Heart right ventricle (tissue), 16 donors: Measurements from ENCODE around the gene CCDC15. TPM values are rescaled to one million over a fixed set of nuclear protein-coding genes. Genes with fewer than 3 reads are reported as not detected.
"Not testable (repeated sequence)": the region's sequence is repeated elsewhere in the genome, so short reads cannot be mapped to it uniquely, and the experiment has no call there.

ENCODE experiments used
- ATAC-seq, 8 donors: fragments of 200-7000 bp; cut with Tn5 transposase; one replicate each; pipeline ENCODE4 v1.9.1; 2020; ENCODE audit warnings: mild to moderate bottlenecking in 8 of 8, moderate library complexity in 8 of 8, moderate number of reproducible peaks in 1 of 8
- DNase-seq, 2 donors: peaks; one replicate each; pipeline ENCODE4 v3.0.0-alpha.2; 2020
- H3K27ac ChIP-seq, 10 donors: fragments of 200-600 bp; sonication (generic) in 2 of 10; one replicate each; pipeline versions ENCODE4 v1.5.0 to v1.8.0; 2020 to 2022; ENCODE audit warnings: mild to moderate bottlenecking in 3 of 10
- H3K27me3 ChIP-seq, 7 donors: fragments of 200-600 bp; one replicate each; pipeline ENCODE4 v1.8.0; 2021 to 2022; ENCODE audit warnings: mild to moderate bottlenecking in 2 of 7
- H3K36me3 ChIP-seq, 9 donors: fragments of 200-600 bp; sonication (generic) in 1 of 9; one replicate each; pipeline versions ENCODE4 v1.5.0 to v1.8.0; 2020 to 2022; ENCODE audit warnings: mild to moderate bottlenecking in 2 of 9
- H3K4me1 ChIP-seq, 9 donors: fragments of 200-600 bp; sonication (generic) in 1 of 9; one replicate each; pipeline versions ENCODE4 v1.5.0 to v1.8.0; 2020 to 2022; ENCODE audit warnings: mild to moderate bottlenecking in 4 of 9
- H3K4me3 ChIP-seq, 10 donors: fragments of 200-600 bp; sonication (generic) in 2 of 10; one replicate each; pipeline versions ENCODE4 v1.5.0 to v1.8.0; 2020 to 2022; ENCODE audit warnings: mild to moderate bottlenecking in 7 of 10, moderate library complexity in 2 of 10
- H3K9me3 ChIP-seq, 11 donors: fragments of 200-600 bp in 10 of 11; sonication (generic) in 2 of 11; one replicate each; pipeline versions ENCODE4 v1.5.0 to v1.8.0; 2013 to 2022; ENCODE audit warnings: mild to moderate bottlenecking in 2 of 11, control low read depth in 1 of 11, moderate library complexity in 1 of 11
- WGBS, 2 donors: extraction: QIAGEN DNeasy Blood & Tissue Kit; methylation state at CpG; one replicate each; pipeline ENCODE4 v1.1.7; 2013; ENCODE audit warnings: inconsistent platforms in 1 of 2; 5-methylcytosine and 5-hydroxymethylcytosine counted together
- intact Hi-C, 10 donors: fragments of 100-400 bp; cut with DNase I; formaldehyde crosslinking; loops; one replicate each; pipeline versions ENCODE4 v1.11.1 to v1.14.2; 2022
- polyA plus RNA-seq, 2 donors: library from polyadenylated mRNA; stranded (reverse); fragments of 200-250 nt; gene quantifications; one replicate each; pipeline ENCODE4 v1.2.3, GENCODE V29; 2013
- total RNA-seq, 10 donors: library from RNA; stranded (reverse); fragmentation: NEBNext Ultra II Directional in 3 of 10; extraction: Animal tissue kit (Norgen Biotek cat#: 25700) in 3 of 10; gene quantifications; one replicate each; pipeline versions ENCODE4 v1.2.1 to v1.2.4, GENCODE V29; 2021 to 2023
- TF ChIP-seq, protein P1 (sequence below), 9 donors: fragments of 200-600 bp; sonication (generic) in 2 of 9; IDR thresholded peaks; one replicate each; pipeline versions ENCODE4 v1.5.0 to v1.8.0; 2021 to 2022; ENCODE audit warnings: antibody characterized with exemption in 9 of 9, mild to moderate bottlenecking in 5 of 9, moderate library complexity in 1 of 9
- donor health status: Arrhythmogenic right ventricular cardiomyopathy.
- donor health status: ischemic (EF 13 %, LVEDD 7.1; RV severe dilation, severe dysfunction).
- donor health status: healthy with polysubstance abuse.
- donor health status: DM: no; HTN: yes; CAD: no.
- donor health status: DM: no; HTN: no; CAD: no.
- donor health status: ischemic (EF 25% LVEDD 6.9; RV normal size, moderate dysfunction).
- donor health status: ischemic (EF 25% LVEDD 5.7; RV mildly dilated, moderate dysfunction).
- donor health status: healthy.
- donor health status: DM: yes; HTN: yes; CAD: no.
- donor health status: Ischemic cardiomyopathy.
- donor health status: ischemic (EF 35%, LVEDD 5.7; RV mildly dilated, moderate dysfunction).
- donor health status: nonischemic (EF 11% LVEDD 7.7; RV severe dilation, severe dysfunction).
- donor health status: DM: yes; HTN: yes; CAD: no.
- donor health status: PGD.
- donor health status: ischemic (EF 29% LVEDD 5.4; RV normal size, mild dysfunction).
- donor health status: nonischemic (EF 23%, LVEDD 6.1; RV moderate dilation, normal function).

Gene CCDC15
- total and polyA plus RNA-seq, 12 donors = 0.07 to 0.83 (median 0.20) TPM

DNA sequence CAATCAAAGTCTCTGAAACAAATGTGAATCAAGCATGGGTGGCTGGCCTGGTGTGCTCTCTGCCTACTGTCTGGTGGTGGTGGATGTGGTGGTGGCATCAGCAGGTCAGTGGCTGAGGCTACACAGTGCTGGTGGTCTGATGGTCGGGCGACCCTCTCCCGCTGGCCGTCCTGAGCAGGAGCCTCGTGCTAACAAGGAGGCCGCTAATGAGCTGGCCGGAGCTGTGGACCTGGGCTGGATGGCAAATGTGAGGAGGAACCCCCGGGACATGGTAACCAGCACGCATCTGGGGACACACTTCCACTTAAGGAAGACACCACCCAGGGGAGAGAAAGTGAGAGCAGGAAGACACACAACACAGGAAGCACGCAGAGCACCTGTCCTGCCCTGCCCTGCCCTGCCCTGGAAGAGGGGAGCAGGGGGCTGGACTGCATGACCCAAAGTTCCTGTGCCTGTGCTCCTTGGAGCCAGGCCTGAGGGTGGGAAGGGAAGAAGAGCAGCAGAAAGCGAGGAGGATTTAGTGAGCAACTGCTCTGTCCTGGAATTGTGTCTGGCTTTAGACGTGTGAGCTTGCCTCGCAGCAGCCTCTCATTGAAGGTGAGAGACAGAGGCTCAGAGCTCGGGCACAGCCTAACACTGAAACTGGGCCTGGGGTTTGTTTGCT is 132.8 kb downstream of the CCDC15 start:
- no peaks in the 10 kb centered on the region for H3K9me3 ChIP-seq
- TF ChIP-seq, protein P1, sequence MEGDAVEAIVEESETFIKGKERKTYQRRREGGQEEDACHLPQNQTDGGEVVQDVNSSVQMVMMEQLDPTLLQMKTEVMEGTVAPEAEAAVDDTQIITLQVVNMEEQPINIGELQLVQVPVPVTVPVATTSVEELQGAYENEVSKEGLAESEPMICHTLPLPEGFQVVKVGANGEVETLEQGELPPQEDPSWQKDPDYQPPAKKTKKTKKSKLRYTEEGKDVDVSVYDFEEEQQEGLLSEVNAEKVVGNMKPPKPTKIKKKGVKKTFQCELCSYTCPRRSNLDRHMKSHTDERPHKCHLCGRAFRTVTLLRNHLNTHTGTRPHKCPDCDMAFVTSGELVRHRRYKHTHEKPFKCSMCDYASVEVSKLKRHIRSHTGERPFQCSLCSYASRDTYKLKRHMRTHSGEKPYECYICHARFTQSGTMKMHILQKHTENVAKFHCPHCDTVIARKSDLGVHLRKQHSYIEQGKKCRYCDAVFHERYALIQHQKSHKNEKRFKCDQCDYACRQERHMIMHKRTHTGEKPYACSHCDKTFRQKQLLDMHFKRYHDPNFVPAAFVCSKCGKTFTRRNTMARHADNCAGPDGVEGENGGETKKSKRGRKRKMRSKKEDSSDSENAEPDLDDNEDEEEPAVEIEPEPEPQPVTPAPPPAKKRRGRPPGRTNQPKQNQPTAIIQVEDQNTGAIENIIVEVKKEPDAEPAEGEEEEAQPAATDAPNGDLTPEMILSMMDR (IDR thresholded peaks at IDR 0.05) = no peak
- ATAC-seq = no peak
- DNase-seq = no peak
- 79 to 80% methylated on average over 14 of the region's 14 CpGs for WGBS, 2 donors
- intact Hi-C loops = loop anchor here in 3 of 10 donors (10.0 kb wide), 2 partner anchors 318 to 348 kb away; no protein-coding TSS in a partner anchor
- no peak overlapping the region for H3K4me3 ChIP-seq
- peaks cover 0 to 32% (median 6%) of the 10 kb centered on the region in 7 donors for H3K27me3 ChIP-seq
- H3K27ac ChIP-seq = no peak overlapping the region
- H3K4me1 ChIP-seq = peaks cover 0 to 8% (median 5%) of the 10 kb centered on the region in 9 donors
- peaks cover 0 to 3% (median 0%) of the 10 kb centered on the region in 9 donors for H3K36me3 ChIP-seq

DNA sequence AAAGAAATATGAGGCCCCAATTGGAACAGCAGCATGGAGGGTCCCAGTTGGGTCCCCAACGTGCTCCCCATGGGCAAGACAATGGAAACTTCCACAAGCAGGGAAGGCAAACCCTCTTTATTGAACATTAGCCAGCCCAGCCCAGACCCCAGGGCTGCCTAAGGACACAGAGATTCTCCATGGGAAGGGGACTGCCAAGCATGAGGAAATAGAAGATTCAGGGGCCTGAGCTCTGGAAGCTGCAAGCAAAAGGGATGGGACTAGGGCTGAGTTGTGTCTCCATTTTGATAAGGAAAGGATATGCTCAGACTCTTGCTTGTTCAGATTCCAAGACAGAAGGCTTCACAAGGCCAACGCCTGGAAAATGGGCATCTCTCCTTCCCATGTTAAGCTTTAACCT is 134.1 kb downstream of the CCDC15 start:
- WGBS, 2 donors = 86 to 87% methylated on average over 2 of the region's 2 CpGs
- no peak for ATAC-seq
- Histone ChIP-seq H3K4me3 (no peak overlapping the region), H3K27ac (no peak overlapping the region), H3K27me3 (peaks cover 0 to 27% (median 6%) of the 10 kb centered on the region in 7 donors), H3K4me1 (peaks cover 0 to 10% (median 5%) of the 10 kb centered on the region in 9 donors), H3K36me3 (peaks cover 0 to 3% (median 0%) of the 10 kb centered on the region in 9 donors), H3K9me3 (no peaks in the 10 kb centered on the region)
- DNase-seq = no peak
- TF ChIP-seq, protein P1 (IDR thresholded peaks at IDR 0.05) = no peak
- intact Hi-C loops = loop anchor here in 3 of 10 donors (10.0 kb wide), 2 partner anchors 317 to 347 kb away; no protein-coding TSS in a partner anchor

DNA sequence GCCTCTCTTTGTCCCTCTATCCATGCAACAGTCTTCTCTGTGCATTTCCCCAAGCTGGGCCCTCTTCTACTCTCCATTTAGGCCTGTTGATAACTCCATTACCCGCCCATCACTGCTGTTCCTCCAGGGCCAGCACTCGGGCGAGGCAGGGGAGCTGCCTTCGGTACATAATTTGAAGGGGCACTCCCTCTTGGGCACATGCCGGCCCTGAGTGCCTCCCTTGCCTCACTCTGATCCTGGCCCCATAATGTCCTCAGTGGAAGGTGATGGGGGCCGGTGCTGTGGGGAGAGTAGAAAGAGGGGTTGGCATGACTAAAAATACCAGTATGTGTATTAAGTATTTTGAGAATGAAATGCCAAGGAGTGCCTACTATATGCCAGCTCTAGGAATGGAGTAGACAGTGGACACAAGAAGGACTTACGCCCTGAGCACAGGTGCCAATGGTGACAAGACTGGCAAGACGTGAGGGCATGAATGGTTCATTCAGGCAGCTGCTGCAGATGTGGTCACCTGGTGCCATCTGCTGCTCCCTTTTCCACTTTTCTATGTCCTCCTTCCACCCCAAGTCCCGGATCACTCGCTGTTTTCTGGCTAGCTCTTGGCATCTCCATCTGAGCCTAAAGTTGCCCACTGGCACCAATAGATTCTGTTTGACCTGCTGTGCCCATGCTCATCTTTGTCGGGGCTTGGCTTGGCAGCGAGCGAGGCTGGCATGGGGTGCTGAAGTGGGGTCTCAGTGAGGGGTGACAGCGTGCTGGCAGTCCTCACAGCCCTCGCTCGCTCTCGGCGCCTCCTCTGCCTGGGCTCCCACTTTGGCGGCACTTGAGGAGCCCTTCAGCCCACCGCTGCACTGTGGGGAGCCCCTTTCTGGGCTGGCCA is 134.8 kb downstream of the CCDC15 start:
- 81 to 90% methylated on average over 20 of the region's 20 CpGs for WGBS, 2 donors
- intact Hi-C loops = loop anchor here in 3 of 10 donors (10.0 kb wide), 2 partner anchors 316 to 346 kb away; no protein-coding TSS in a partner anchor
- no peak overlapping the region for H3K27ac ChIP-seq
- no peaks in the 10 kb centered on the region for H3K9me3 ChIP-seq
- ATAC-seq (no peak), DNase-seq (no peak)
- TF ChIP-seq, protein P1 (IDR thresholded peaks at IDR 0.05) = no peak
- H3K4me1 ChIP-seq = peaks cover 0 to 10% (median 5%) of the 10 kb centered on the region in 9 donors
- peaks cover 0 to 3% (median 0%) of the 10 kb centered on the region in 9 donors for H3K36me3 ChIP-seq
- no peak overlapping the region for H3K4me3 ChIP-seq
- H3K27me3 ChIP-seq = peaks cover 0 to 22% (median 2%) of the 10 kb centered on the region in 7 donors

- H3K9me3 ChIP-seq, H3K4me3 ChIP-seq, H3K36me3 ChIP-seq, ATAC-seq, H3K27ac ChIP-seq, DNase-seq: not testable (repeated sequence)
- peaks cover 0 to 10% (median 5%) of the 10 kb centered on the region in 9 donors for H3K4me1 ChIP-seq
- 93 to 94% methylated on average over 23 to 31 of the region's 31 CpGs for WGBS, 2 donors
- intact Hi-C loops = loop anchor here in 3 of 10 donors (10.0 kb wide), 2 partner anchors 315 to 345 kb away; no protein-coding TSS in a partner anchor
- peaks cover 0 to 16% (median 0%) of the 10 kb centered on the region in 7 donors for H3K27me3 ChIP-seq
Measured at GRCh38 chr11:125089481-125089880, 135.5 kb downstream of the CCDC15 start.

DNA sequence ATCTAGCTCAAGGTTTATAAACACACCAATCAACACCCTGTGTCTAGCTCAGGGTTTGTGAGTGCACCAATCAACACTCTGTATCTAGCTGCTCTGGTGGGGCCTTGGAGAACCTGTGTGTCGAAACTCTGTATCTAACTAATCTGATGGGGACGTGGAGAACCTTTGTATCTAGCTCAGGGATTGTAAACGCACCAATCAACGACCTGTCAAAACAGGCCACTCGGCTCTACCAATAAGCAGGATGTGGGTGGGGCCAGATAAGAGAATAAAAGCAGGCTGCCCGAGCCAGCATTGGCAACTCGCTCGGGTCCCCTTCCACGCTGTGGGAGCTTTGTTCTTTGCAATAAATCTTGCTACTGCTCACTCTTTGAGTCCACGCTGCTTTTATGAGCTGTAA is 136.1 kb downstream of the CCDC15 start:
- 57 to 71% methylated on average over 10 of the region's 10 CpGs for WGBS, 2 donors
- not testable (repeated sequence) for ATAC-seq, H3K27ac ChIP-seq, DNase-seq, H3K9me3 ChIP-seq, H3K27me3 ChIP-seq, H3K4me3 ChIP-seq
- H3K4me1 ChIP-seq = peaks cover 0 to 10% (median 5%) of the 10 kb centered on the region in 9 donors
- intact Hi-C loops = loop anchor here (2.0 to 10.0 kb wide), 13 partner anchors 51 to 345 kb away; no protein-coding TSS in a partner anchor
- peaks cover 0 to 10% (median 0%) of the 10 kb centered on the region in 9 donors for H3K36me3 ChIP-seq
